K562 (cell line): ENCODE data around the gene LILRA6. TPM values are rescaled to one million over a fixed set of nuclear protein-coding genes. Genes with fewer than 3 reads are reported as not detected.
A peak's percentile ranks its signal among the peaks of the same experiment; 100 is the strongest.

Source experiments
- CTBP1 ChIP-seq: fragments of 450-650 bp; IDR thresholded peaks from 2 replicates; pipeline ENCODE4 v1.6.1; 2016; ENCODE audit warnings: borderline replicate concordance
- FOXJ3 ChIP-seq: sonication (generic); formaldehyde crosslinking; IDR thresholded peaks from 2 replicates; pipeline ENCODE4 v1.4.0; 2020; ENCODE audit warnings: mild to moderate bottlenecking, missing genetic modification reagents
- KLF16 ChIP-seq: IDR thresholded peaks from 2 replicates; pipeline ENCODE4 v1.6.1; 2016; ENCODE audit warnings: antibody characterized with exemption
- LCOR ChIP-seq: sonication (generic); formaldehyde crosslinking; IDR thresholded peaks from 2 replicates; pipeline ENCODE4 v1.8.0; 2022; ENCODE audit warnings: mild to moderate bottlenecking, missing genetic modification reagents
- NFE2 ChIP-seq: IDR thresholded peaks from 2 replicates; pipeline ENCODE4 v1.6.1; 2014; ENCODE audit warnings: antibody characterized with exemption, low read depth
- PTRF ChIP-seq: fragments of 450-650 bp; IDR thresholded peaks from 2 replicates; pipeline ENCODE4 v1.6.1; 2016; ENCODE audit warnings: mild to moderate bottlenecking, missing genetic modification characterization, missing compliant biosample characterization
- RBM39 ChIP-seq: fragments of 200-400 bp; formaldehyde crosslinking; optimal IDR thresholded peaks from 2 replicates; pipeline ENCODE3; 2018; ENCODE audit warnings: low read depth, low read length
- RFX5 ChIP-seq: IDR thresholded peaks from 2 replicates; pipeline ENCODE4 v1.6.1; 2011; ENCODE audit warnings: low read depth, mild to moderate bottlenecking, improper control_type of control experiment, low read length
- RNF2 ChIP-seq: sonication (generic); IDR thresholded peaks from 2 replicates; pipeline ENCODE4 v1.6.1; 2016
- SMARCA5 ChIP-seq: fragments of 450-650 bp; IDR thresholded peaks from 2 replicates; pipeline ENCODE4 v1.6.1; 2016
- TEAD4 ChIP-seq, 2 experiments: sonication (generic) in 1 of 2; formaldehyde crosslinking in 1 of 2; IDR thresholded peaks; 2 replicates each; pipeline versions ENCODE4 v1.6.1 to v1.8.0; 2012 to 2022; ENCODE audit warnings: borderline replicate concordance in 1 of 2, inconsistent platforms in 1 of 2, low read length in 1 of 2, mild to moderate bottlenecking in 1 of 2, missing genetic modification reagents in 1 of 2
- TRIM24 ChIP-seq, 2 experiments: fragments of 450-650 bp; IDR thresholded peaks; 2 replicates each; pipeline ENCODE4 v1.6.1; 2016
- ZNF140 ChIP-seq: fragments of 250-450 bp; sonication (Bioruptor Pico); IDR thresholded peaks from 2 replicates; pipeline ENCODE4 v1.8.0; 2021; ENCODE audit warnings: moderate library complexity, mild to moderate bottlenecking, inconsistent platforms
- ZNF3 ChIP-seq: fragments of 250-450 bp; sonication (Bioruptor Pico); IDR thresholded peaks from 2 replicates; pipeline ENCODE4 v1.5.0; 2021; ENCODE audit warnings: mild to moderate bottlenecking, moderate library complexity
- polyA plus RNA-seq, 8 experiments: library from polyadenylated mRNA; depleted of rRNA in 4 of 8; stranded (reverse) in 5 of 8; unstranded in 3 of 8; fragments of >200 nt; fragmentation: Nextera tagmentation in 2 of 8; fragmentation: Illumina TruSeq in 1 of 8; extraction: Ambion mirVana in 2 of 8; extraction: Trizol in 1 of 8; gene quantifications; 2 replicates each; pipeline versions ENCODE4 v1.2.1 to v1.2.3, GENCODE V29; 2011 to 2014; ENCODE audit warnings: inconsistent platforms in 1 of 8, missing spikeins in 1 of 8
- total RNA-seq, 7 experiments: library from RNA; depleted of rRNA in 6 of 7; stranded (reverse); fragments of >200 nt in 6 of 7; fragmentation: Illumina TruSeq in 2 of 7; extraction: Trizol in 2 of 7; gene quantifications; 2 replicates each; pipeline versions ENCODE4 v1.2.1 to v1.2.3, GENCODE V29; 2011 to 2021; ENCODE audit warnings: low replicate concordance in 1 of 7
- TF ChIP-seq, protein P1 (sequence below): sonication (generic); formaldehyde crosslinking; IDR thresholded peaks from 2 replicates; pipeline ENCODE4 v1.8.0; 2023; ENCODE audit warnings: missing genetic modification reagents, mild to moderate bottlenecking, borderline replicate concordance
- TF ChIP-seq, protein P2 (sequence below), 2 experiments: fragments of 450-650 bp in 1 of 2; sonication (generic) in 1 of 2; formaldehyde crosslinking in 1 of 2; IDR thresholded peaks in 1 of 2; conservative IDR thresholded peaks in 1 of 2; 2 replicates each; pipeline versions ENCODE4 v1.6.1 to v1.8.1; 2016 to 2023; ENCODE audit warnings: mild to moderate bottlenecking in 2 of 2, moderate library complexity in 2 of 2, inconsistent platforms in 1 of 2, missing genetic modification reagents in 1 of 2
- TF ChIP-seq, protein P3 (sequence below): fragments of 200-800 bp; sonication (Bioruptor generic); IDR thresholded peaks from 2 replicates; pipeline ENCODE4 v1.6.1; 2017; ENCODE audit warnings: missing genetic modification characterization, missing compliant biosample characterization

The LILRA6 gene
- total and polyA plus RNA-seq, 9 of the 15 experiments (the other 6 are each of a cell fraction or from before 2014, with no cell fraction given), result 0.03 TPM; not detected in 8

DNA sequence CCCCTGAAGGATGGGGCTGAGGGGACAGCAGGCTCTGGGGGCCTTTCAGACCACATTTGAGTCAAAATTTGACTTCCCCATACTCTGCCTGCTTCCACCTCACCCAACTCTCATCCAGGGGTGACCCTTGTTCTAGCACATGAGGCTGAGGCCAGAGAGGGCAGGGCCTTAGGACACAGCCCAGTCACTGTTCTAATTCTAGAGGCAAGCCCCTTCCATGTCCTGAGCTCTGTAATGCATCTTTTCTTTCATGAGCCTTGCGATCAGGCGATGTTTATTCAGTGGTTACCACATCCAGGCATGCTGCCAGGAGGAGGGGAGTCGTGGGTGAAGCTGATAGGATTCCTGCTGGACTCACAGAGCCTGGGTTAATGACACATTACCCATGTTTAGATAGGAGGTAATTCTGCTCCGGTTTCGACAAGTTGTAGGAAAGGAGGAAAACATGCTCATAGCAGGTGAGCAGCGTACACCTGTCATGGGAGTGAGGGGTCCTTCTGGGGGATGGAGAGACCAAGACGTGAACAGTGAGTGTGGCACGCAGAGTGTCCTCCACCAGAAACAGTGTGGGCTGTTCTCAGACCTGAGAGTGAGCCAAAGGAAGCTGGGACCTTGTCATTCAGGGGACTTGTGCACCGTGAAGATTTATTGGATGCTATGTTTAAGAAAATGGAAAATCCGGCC, 32.6 kb downstream of the LILRA6 start (continued):
- TF ChIP-seq, protein P1, sequence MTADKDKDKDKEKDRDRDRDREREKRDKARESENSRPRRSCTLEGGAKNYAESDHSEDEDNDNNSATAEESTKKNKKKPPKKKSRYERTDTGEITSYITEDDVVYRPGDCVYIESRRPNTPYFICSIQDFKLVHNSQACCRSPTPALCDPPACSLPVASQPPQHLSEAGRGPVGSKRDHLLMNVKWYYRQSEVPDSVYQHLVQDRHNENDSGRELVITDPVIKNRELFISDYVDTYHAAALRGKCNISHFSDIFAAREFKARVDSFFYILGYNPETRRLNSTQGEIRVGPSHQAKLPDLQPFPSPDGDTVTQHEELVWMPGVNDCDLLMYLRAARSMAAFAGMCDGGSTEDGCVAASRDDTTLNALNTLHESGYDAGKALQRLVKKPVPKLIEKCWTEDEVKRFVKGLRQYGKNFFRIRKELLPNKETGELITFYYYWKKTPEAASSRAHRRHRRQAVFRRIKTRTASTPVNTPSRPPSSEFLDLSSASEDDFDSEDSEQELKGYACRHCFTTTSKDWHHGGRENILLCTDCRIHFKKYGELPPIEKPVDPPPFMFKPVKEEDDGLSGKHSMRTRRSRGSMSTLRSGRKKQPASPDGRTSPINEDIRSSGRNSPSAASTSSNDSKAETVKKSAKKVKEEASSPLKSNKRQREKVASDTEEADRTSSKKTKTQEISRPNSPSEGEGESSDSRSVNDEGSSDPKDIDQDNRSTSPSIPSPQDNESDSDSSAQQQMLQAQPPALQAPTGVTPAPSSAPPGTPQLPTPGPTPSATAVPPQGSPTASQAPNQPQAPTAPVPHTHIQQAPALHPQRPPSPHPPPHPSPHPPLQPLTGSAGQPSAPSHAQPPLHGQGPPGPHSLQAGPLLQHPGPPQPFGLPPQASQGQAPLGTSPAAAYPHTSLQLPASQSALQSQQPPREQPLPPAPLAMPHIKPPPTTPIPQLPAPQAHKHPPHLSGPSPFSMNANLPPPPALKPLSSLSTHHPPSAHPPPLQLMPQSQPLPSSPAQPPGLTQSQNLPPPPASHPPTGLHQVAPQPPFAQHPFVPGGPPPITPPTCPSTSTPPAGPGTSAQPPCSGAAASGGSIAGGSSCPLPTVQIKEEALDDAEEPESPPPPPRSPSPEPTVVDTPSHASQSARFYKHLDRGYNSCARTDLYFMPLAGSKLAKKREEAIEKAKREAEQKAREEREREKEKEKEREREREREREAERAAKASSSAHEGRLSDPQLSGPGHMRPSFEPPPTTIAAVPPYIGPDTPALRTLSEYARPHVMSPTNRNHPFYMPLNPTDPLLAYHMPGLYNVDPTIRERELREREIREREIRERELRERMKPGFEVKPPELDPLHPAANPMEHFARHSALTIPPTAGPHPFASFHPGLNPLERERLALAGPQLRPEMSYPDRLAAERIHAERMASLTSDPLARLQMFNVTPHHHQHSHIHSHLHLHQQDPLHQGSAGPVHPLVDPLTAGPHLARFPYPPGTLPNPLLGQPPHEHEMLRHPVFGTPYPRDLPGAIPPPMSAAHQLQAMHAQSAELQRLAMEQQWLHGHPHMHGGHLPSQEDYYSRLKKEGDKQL (CRISPR knock-in tag), result 0 out of 2 replicates have a peak, but pooled peaks have one; percentile 43
- TF ChIP-seq ZNF3 (CRISPR knock-in tag) (no peak), SMARCA5 (no peak), FOXJ3 (CRISPR knock-in tag) (no peak), CTBP1 (peak; percentile 83), ZNF140 (CRISPR knock-in tag) (no peak), NFE2 (peak; percentile 40; the same call in 1 of the 2 replicates), KLF16 (peak; percentile 65; the same call in 1 of the 2 replicates), RFX5 (no peak), RNF2 (peak; percentile 55; the same call in 1 of the 2 replicates), PTRF (no peak), LCOR (CRISPR knock-in tag) (0 out of 2 replicates have a peak, but pooled peaks have one; percentile 33), TEAD4 (IDR thresholded peaks at IDR 0.05; ENCODE audit: low read length) (peak; percentile 88), TEAD4 (CRISPR knock-in tag; IDR thresholded peaks at IDR 0.05; ENCODE audit: borderline replicate concordance) (no peak), TRIM24 (IDR thresholded peaks at IDR 0.05) (peak in 1 of 2 experiments; percentile 60; a peak in 2 of 4 replicates), RBM39 (no peak)
- TF ChIP-seq, protein P2, sequence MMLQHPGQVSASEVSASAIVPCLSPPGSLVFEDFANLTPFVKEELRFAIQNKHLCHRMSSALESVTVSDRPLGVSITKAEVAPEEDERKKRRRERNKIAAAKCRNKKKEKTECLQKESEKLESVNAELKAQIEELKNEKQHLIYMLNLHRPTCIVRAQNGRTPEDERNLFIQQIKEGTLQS (IDR thresholded peaks at IDR 0.05), result peak; percentile 61; the same call in 1 of the 2 replicates
- TF ChIP-seq, protein P2 (CRISPR knock-in tag; conservative IDR thresholded peaks at IDR 0.05), result no peak; the same call in 1 of the 2 replicates
- TF ChIP-seq, protein P3, sequence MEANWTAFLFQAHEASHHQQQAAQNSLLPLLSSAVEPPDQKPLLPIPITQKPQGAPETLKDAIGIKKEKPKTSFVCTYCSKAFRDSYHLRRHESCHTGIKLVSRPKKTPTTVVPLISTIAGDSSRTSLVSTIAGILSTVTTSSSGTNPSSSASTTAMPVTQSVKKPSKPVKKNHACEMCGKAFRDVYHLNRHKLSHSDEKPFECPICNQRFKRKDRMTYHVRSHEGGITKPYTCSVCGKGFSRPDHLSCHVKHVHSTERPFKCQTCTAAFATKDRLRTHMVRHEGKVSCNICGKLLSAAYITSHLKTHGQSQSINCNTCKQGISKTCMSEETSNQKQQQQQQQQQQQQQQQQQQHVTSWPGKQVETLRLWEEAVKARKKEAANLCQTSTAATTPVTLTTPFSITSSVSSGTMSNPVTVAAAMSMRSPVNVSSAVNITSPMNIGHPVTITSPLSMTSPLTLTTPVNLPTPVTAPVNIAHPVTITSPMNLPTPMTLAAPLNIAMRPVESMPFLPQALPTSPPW (CRISPR knock-in tag), result peak; percentile 75
